NCI-H187 treated with DMSO at 0.1 percent for 48 hours (cell line): ENCODE data around the gene OR1Q1.
"Not testable (repeated sequence)": the region's sequence is repeated elsewhere in the genome, so short reads cannot be mapped to it uniquely, and the experiment has no call there.

Experiments
- DNase-seq: peaks from one replicate; lab custom pipeline; 2025; lab: John Stamatoyannopoulos, UW

Gene OR1Q1, protein sequence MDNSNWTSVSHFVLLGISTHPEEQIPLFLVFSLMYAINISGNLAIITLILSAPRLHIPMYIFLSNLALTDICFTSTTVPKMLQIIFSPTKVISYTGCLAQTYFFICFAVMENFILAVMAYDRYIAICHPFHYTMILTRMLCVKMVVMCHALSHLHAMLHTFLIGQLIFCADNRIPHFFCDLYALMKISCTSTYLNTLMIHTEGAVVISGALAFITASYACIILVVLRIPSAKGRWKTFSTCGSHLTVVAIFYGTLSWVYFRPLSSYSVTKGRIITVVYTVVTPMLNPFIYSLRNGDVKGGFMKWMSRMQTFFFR

DNA sequence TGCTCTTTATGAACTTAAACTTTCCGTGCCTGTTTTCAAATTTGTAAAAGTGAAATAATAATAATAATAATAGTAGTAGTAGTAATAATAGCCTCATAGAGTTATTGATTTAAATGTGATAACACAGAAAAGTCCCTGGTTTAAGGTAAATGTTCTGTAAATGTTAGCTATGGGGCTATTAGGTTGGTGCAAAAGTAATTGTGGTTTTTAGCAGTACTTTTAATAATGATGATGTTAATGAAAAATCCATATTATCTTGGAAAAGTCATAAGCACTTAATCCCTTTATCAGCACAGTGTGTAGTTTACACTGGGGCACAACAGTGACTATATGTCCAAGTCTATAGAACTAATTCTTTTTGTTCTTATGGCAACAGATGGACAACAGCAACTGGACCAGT lies at the start of gene OR1Q1:
TSS of gene OR1Q1 (plus strand) at position 377 of the 400 bp plus-strand sequence. CDS start at position 377, 0 bp downstream.
- no peak for DNase-seq

DNA sequence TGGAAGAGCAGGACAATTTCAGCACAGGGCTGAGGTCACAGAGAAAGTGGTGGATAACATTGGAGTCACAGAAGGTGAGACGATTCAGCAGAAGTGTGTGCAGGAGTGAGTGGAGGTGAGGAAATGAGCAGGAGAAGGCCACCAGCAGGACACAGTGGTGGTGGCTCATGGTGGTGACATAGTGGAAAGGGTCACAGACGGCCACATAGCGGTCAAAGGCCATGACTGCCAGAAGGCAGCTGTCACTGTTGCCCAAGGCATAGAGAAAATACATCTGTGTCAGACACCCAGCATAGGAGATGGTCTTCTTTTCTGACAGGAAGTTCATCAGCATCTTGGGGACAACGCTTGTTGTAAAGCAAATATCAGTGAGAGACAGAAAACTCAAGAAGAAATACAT lies 46.6 kb upstream of the OR1Q1 start:
- DNase-seq, result no peak

DNA sequence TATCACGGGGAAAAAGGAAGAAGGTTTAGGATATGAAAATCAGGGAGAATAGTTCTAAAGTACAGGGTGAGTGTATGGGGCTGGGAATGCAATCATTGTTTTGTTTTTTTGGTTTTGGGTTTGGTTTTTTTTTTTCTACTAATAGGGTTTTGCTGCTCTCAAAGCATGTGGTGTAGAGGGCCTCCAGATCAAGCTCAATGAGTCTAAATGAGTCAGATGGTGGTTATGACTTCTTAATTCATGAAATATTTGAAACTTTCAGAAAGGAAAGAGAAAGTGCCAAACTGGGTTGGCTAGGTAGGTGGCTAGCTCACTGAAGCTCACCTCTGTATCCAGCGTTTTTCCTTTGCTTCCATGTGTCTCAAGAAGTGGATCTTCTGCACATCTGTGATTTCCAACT lies 42.1 kb upstream of the OR1Q1 start:
- DNase-seq, result no peak

DNA sequence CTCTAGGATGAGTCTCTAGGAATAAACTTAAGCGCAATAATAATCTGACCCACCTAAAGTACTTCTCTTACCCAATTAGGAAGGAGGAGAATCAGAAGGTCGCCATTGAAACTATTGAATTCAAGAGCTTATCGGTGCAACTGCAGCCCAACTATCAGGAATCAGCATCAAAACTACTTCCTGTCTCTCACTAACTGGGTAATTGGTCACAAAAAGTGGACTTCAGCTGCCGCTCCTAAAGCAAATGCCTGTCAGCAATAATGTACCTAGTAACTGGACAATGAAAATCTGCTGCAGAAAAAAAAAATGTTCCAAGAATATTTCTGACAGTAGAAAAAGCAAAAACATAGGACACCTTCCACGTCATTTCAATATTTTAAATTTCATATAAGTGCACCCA lies 34.7 kb upstream of the OR1Q1 start:
- DNase-seq, result no peak

DNA sequence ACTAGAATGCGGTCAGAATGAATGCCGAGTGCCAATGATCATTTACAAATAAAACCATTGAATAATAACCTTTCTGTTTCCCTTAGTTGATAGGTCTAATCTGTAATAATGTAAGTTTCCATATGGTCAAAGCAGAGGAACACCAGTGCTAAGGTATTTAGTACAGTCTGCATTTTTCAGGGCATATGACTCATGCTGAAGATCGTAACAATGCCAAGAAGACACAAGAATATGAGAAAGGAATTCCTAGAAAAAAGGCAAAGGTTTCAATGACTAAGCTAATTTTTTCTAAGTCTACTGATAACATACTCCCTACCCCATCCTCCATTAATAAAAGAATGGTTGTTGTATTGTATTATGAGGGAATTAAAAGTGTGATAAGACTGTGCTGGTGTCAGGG lies 34.2 kb upstream of the OR1Q1 start:
- DNase-seq, result no peak

DNA sequence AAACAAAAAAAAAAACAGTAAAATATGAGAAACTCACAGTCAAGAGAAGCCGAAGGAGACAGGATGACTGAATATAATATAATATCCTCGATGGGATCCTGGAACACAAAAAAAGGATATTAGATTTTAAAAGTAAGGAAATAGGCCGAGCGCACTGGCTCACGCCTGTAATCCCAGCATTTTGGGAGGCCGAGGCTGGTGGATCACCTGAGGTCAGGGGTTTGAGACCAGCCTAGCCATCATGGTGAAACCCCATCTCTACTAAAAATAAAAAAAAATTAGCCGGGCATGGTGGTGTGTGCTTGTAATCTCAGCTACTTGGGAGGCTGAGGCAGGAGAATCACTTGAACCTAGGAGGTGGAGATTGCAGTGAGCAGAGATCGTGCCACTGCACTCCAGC lies 31.3 kb upstream of the OR1Q1 start, which contains the start of gene OR1L8:
TSS of gene OR1L8 (minus strand) at position 101 of the 400 bp plus-strand sequence. CDS start 14,907 bp downstream, outside the sequence.
- DNase-seq, result not testable (repeated sequence)

DNA sequence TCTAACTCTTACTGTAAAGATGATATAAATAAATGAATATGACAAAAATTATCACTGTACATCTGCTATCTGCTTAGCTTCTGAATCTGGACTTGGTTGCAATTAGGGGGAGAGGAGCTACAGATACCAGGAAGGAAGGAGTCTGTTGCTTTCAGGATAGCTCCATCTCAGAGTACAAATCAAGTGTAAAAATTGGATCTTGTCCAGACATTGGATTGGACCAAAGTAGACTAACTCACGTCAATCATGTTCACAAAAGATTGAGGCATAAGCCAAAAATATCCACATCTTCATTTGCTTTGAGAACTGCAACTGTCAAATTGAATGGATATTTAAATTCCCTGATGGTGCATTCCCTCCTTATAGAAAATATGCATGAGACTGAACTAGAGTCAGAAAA lies 8.8 kb upstream of the OR1Q1 start:
- no peak for DNase-seq

DNA sequence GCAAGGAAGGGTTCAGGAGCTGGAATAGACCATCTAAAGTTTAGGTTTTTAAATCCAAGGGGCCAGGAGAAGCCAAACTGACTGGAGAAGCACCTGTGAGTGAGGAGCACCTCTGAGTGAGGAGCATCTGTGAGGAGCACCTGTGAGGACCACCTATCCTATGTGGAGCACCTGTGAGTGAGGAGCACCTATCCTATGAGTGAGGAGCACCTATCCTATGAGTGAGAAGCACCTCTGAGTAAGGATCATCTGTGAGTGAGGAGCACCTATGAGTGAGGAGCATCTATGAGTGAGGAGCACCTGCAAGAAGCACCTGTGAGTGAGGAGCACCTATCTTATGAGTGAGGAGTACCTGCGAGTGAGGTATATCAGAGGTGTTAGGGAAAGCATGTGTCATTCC lies 8.0 kb upstream of the OR1Q1 start:
- DNase-seq, result no peak

DNA sequence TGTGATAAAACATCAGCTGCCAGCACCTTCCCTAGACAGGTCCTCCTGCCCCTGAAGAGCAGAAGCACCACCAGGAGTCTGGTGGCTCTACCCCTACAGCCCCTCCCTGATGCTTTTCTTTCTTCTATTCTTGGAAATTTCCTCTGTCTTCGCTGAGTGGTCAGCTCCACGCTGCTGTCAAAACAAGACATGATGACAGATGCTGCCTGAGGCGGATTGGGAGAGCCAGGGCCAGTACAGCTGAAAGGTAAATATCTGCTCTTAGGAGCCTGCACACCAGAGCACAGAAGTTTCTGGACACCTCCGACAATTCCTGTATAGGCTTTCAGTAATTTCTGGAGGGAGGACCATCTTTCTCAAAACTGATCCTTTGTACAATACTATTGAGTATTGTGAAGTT lies 4.7 kb upstream of the OR1Q1 start:
- no peak for DNase-seq

DNA sequence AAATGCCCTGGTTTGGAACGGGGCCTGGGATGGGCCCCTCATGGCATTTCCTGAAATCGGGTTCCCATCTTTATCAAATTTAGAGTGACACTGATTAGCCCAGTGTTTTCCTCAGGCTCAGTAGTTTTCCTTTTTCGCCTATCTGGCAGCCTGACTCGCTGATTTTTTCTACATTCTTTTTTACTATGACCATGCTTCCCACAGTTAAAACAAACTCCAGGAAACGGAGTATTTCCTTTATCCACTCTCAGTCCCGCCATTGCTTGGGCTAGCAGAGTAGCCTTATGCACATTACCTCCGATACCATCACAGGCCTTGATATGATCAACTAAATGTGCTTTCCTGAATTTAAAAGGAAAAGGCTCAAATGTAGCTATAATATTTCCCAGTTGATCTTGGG lies 5.5 kb downstream of the OR1Q1 start:
- no peak for DNase-seq

DNA sequence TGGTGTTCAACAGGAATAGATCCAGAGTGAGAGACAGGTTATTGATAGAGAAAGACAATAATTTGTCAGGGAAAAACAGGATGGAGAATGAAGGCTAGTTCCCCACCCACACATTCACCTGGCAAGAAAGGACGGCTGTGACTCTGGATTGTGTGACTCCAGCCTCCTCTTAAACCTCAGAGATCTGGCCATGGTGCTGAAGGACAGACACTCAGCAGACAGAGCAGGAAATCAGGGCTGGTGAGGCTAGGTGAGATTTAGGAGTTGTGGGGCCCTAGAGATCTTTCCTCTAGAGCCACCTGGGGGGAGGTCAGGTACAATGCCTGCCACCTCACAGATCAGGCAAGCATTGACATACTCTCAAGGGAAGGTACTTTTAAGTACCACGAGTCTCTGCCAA lies 27.7 kb downstream of the OR1Q1 start:
- no peak for DNase-seq

DNA sequence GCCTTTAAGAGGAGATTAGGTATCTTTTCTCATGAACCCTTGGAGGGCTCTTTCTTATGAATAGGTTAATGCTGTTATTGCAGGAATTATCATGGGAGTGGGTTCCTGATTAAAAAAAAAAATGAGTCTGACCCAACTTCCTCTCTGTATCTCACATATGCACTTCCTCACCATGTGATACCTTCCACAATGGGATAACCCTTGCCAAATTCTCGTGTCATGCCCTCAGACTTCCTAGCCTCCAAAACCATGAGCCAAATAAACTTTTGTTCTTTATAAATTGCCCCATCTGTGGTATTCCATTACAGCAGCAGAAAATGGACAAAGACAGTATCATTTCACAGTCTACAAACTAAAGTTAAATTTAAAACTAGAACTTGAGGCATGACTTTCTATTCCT lies 41.8 kb downstream of the OR1Q1 start:
- no peak for DNase-seq

DNA sequence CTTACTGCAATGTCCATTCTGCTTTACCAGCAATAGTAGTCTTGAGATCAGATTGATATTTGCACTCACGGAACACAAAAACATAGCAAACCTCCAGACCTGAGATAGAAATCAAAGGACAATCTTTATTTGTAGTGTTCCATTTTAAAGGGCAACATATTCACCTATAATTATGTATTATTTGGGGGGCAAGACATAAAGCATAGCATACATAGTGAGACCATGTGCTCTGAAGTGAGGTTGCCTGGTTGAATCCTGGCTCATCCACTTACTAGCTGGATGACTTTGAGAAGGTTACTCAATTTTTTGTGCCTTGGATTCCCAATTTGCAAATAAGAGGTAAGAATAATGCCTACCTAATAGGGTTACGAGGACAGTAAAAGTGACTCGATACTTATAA lies 43.0 kb downstream of the OR1Q1 start, which contains the start of gene OR1B1:
TSS of gene OR1B1 (minus strand) at position 101 of the 400 bp plus-strand sequence.
- DNase-seq, result no peak

DNA sequence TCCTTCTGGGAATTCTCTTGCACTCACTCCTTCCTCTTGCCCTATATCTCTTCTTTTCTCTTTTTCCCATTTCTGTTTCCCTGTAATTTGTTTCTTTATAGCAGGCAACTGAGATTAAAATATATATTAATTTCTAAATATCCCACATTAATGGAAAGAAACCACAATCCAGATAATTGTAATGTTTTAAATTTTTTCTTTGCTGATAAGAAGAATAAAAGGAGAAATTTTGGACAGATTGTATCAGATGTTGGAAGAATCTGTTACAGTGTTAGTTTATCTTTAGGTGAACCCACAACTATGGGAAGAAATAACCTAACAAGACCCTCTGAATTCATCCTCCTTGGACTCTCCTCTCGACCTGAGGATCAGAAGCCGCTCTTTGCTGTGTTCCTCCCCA lies 46.9 kb downstream of the OR1Q1 start, which contains the start of gene OR1L1:
TSS of gene OR1L1 (plus strand) at position 301 of the 400 bp plus-strand sequence. CDS start at position 301, 0 bp downstream.
- DNase-seq, result no peak
